B cell (primary cell): ENCODE data around the gene C3orf18. TPM values are rescaled to one million over a fixed set of nuclear protein-coding genes. Genes with fewer than 3 reads are reported as not detected.

Experiments used
- ATAC-seq: fragments of 200-7000 bp; cut with Tn5 transposase; one replicate; pipeline ENCODE4 v1.10.0; 2021; ENCODE audit warnings: low read depth, mild to moderate bottlenecking, moderate number of reproducible peaks, moderate library complexity
- CTCF ChIA-PET: fragments of 350-600 bp; sonication (Branson Sonifier 250); formaldehyde crosslinking; loops from one replicate; lab custom pipeline; 2021; ENCODE audit warnings: antibody characterized with exemption, inconsistent platforms; lab: Charles Lee
- POLR2A ChIA-PET: fragments of 350-600 bp; sonication (Branson Sonifier 250); formaldehyde crosslinking; loops from one replicate; lab custom pipeline; 2021; ENCODE audit warnings: antibody characterized with exemption; lab: Charles Lee
- DNase-seq: peaks from one replicate; pipeline ENCODE4 v3.0.0; 2013
- H2AFZ ChIP-seq: 2 replicates; pipeline ENCODE4 v1.6.1; 2012; ENCODE audit warnings: mild to moderate bottlenecking, low read depth, low read length; ENCODE audit not compliant: insufficient read depth, poor library complexity, severe bottlenecking
- H3K27ac ChIP-seq, 2 donors: 1 replicate in 1 of 2; 2 replicates in 1 of 2; pipeline ENCODE4 v1.5.1; 2012 to 2013; ENCODE audit warnings: low read length in 2 of 2, mild to moderate bottlenecking in 2 of 2, moderate library complexity in 1 of 2
- H3K27me3 ChIP-seq, 4 experiments: fragments of 200-600 bp in 1 of 4; sonication (generic) in 1 of 4; replicated peaks in 1 of 4; 1 replicate in 2 of 4; 2 replicates in 2 of 4; pipeline versions ENCODE4 v1.6.1 to v1.7.0; 2013 to 2016; ENCODE audit warnings: low read length in 3 of 4, mild to moderate bottlenecking in 2 of 4, mixed read lengths in 1 of 4, moderate library complexity in 1 of 4; ENCODE audit not compliant: insufficient read depth in 4 of 4, control insufficient read depth in 3 of 4; ENCODE audit errors: control extremely low read depth in 1 of 4
- H3K36me3 ChIP-seq, 2 experiments: replicated peaks in 1 of 2; 1 replicate in 1 of 2; 2 replicates in 1 of 2; pipeline versions ENCODE4 v1.6.1 to v1.7.1; 2013; ENCODE audit warnings: low read length in 1 of 2; ENCODE audit not compliant: insufficient read depth in 2 of 2, control insufficient read depth in 1 of 2; ENCODE audit errors: control extremely low read depth in 1 of 2, extremely low read depth in 1 of 2
- H3K4me1 ChIP-seq, 2 donors: fragments of 200-600 bp in 1 of 2; sonication (generic) in 1 of 2; 1 replicate in 1 of 2; 2 replicates in 1 of 2; pipeline versions ENCODE4 v1.5.1 to v1.6.1; 2013 to 2017; ENCODE audit warnings: low read length in 2 of 2; ENCODE audit not compliant: control insufficient read depth in 2 of 2, insufficient read depth in 2 of 2
- H3K4me2 ChIP-seq: replicated peaks from 2 replicates; pipeline ENCODE3; 2012; ENCODE audit warnings: mild to moderate bottlenecking, low read depth, low read length; ENCODE audit not compliant: poor library complexity, severe bottlenecking
- H3K4me3 ChIP-seq, 5 experiments: fragments of 200-600 bp in 1 of 5; sonication (generic) in 1 of 5; 1 replicate in 3 of 5; 2 replicates in 2 of 5; pipeline versions ENCODE4 v1.5.1 to v1.7.0; 2011 to 2016; ENCODE audit warnings: low read length in 4 of 5, mild to moderate bottlenecking in 4 of 5, low read depth in 2 of 5, control low read depth in 1 of 5, moderate library complexity in 1 of 5; ENCODE audit not compliant: insufficient read depth in 1 of 5; ENCODE audit errors: control extremely low read depth in 1 of 5, extremely low read depth in 1 of 5
- H3K79me2 ChIP-seq: fragments of 200-600 bp; sonication (generic); one replicate; pipeline ENCODE4 v1.6.0; 2016; ENCODE audit warnings: low read length; ENCODE audit not compliant: control insufficient read depth, insufficient read depth
- H3K9ac ChIP-seq: fragments of 200-600 bp; sonication (generic); 2 replicates; pipeline ENCODE4 v1.6.1; 2017; ENCODE audit warnings: mild to moderate bottlenecking, low read length, moderate library complexity
- H3K9me3 ChIP-seq, 3 donors: one replicate each; pipeline versions ENCODE4 v1.6.1 to v1.7.1; 2013; ENCODE audit warnings: low read length in 2 of 3; ENCODE audit not compliant: control insufficient read depth in 2 of 3, insufficient read depth in 1 of 3; ENCODE audit errors: control extremely low read depth in 1 of 3
- H4K20me1 ChIP-seq: 2 replicates; pipeline ENCODE4 v1.6.0; 2012; ENCODE audit warnings: mild to moderate bottlenecking, low read length; ENCODE audit not compliant: insufficient read depth, control insufficient read depth, poor library complexity, severe bottlenecking
- H3K27ac Mint-ChIP-seq: one replicate; pipeline ENCODE4 v1.8.0; 2021; ENCODE audit warnings: mixed read lengths
- H3K27me3 Mint-ChIP-seq: one replicate; pipeline ENCODE4 v1.8.0; 2021; ENCODE audit warnings: mixed read lengths
- H3K4me1 Mint-ChIP-seq: one replicate; pipeline ENCODE4 v1.8.0; 2021; ENCODE audit warnings: mixed read lengths
- H3K4me3 Mint-ChIP-seq: one replicate; pipeline ENCODE4 v1.8.0; 2021; ENCODE audit warnings: mixed read lengths
- H3K9me3 Mint-ChIP-seq: one replicate; pipeline ENCODE4 v1.8.0; 2022; ENCODE audit warnings: mixed read lengths; ENCODE audit not compliant: insufficient read depth
- CTCF ChIP-seq: fragments of 200-600 bp; IDR thresholded peaks from one replicate; pipeline ENCODE4 v1.8.0; 2022; ENCODE audit warnings: antibody characterized with exemption, mild to moderate bottlenecking
- EZH2 ChIP-seq: IDR thresholded peaks from 2 replicates; pipeline ENCODE4 v1.6.1; 2012; ENCODE audit warnings: borderline replicate concordance, low read depth, mild to moderate bottlenecking, moderate library complexity, low read length; ENCODE audit not compliant: insufficient read depth, poor library complexity, severe bottlenecking
- WGBS: methylation state at CpG from one replicate; pipeline ENCODE4 v1.1.5; 2013; ENCODE audit warnings: missing lambda C conversion rate; ENCODE audit not compliant: insufficient coverage; 5-methylcytosine and 5-hydroxymethylcytosine counted together
- intact Hi-C: fragments of 100-400 bp; cut with micrococcal nuclease; formaldehyde crosslinking; loops from one replicate; pipeline ENCODE4 v1.10.0; 2022
- polyA plus RNA-seq: library from polyadenylated mRNA; depleted of rRNA; stranded (reverse); fragments of >200 nt; gene quantifications from 2 replicates; pipeline ENCODE4 v1.2.3, GENCODE V29; 2012
- total RNA-seq, 2 donors: library from RNA; stranded (reverse); fragments of 120-200 nt in 1 of 2; gene quantifications; 1 replicate in 1 of 2; 2 replicates in 1 of 2; pipeline versions ENCODE4 v1.2.3 to v1.2.4, GENCODE V29; 2013 to 2022

Gene C3orf18
- total and polyA plus RNA-seq, 2 donors (not counting 1 experiment from before 2014, with no cell fraction given): 14.3 to 15.4 TPM

- Mint-ChIP-seq H3K4me1 (no peaks in the 10 kb centered on the region), H3K27ac (no peak overlapping the region), H3K9me3 (no peaks in the 10 kb centered on the region), H3K27me3 (no peaks in the 10 kb centered on the region), H3K4me3 (no peak overlapping the region)
- ATAC-seq (peak; percentile 68), DNase-seq (peak; percentile 70)
- Histone ChIP-seq H3K9me3 (no peaks in the 10 kb centered on the region), H3K27me3 (peaks cover 0 to 3% (median 0%) of the 10 kb centered on the region in 4 experiments), H3K4me3 (no peak overlapping the region), H3K4me1 (no peaks in the 10 kb centered on the region), H3K79me2 (no peaks in the 10 kb centered on the region), H3K36me3 (no peaks in the 10 kb centered on the region), H3K9ac (no peak overlapping the region), H4K20me1 (no peaks in the 10 kb centered on the region), H3K4me2 (no peak overlapping the region), H3K27ac (no peak overlapping the region), H2AFZ (no peak overlapping the region)
- no peak for TF ChIP-seq EZH2
- TF ChIP-seq CTCF: peak; percentile 84
- 75% methylated on average over 8 of the region's 13 CpGs for WGBS
- intact Hi-C loops: loop anchor here (1.0 kb wide), 3 partner anchors 64 to 203 kb away; no protein-coding TSS in a partner anchor
- POLR2A ChIA-PET: no interaction called here
- CTCF ChIA-PET: interaction anchor here (0.7 to 2.7 kb wide), 13 partner anchors 10 to 203 kb away, joined by 3 to 14 read pairs (median 4); partner anchors contain the start of genes C3orf18, CISH and HEMK1
Measured at GRCh38 chr3:50550079-50550736, 17.3 kb downstream of the C3orf18 start.

- Mint-ChIP-seq H3K4me3 (no peak overlapping the region), H3K4me1 (no peaks in the 10 kb centered on the region), H3K9me3 (no peaks in the 10 kb centered on the region), H3K27me3 (no peaks in the 10 kb centered on the region), H3K27ac (no peak overlapping the region)
- no peaks in the 10 kb centered on the region for H3K79me2 ChIP-seq
- TF ChIP-seq EZH2: no peak
- TF ChIP-seq CTCF: no peak
- no peak overlapping the region for H3K4me3 ChIP-seq
- POLR2A ChIA-PET: no interaction called here
- no peaks in the 10 kb centered on the region for H4K20me1 ChIP-seq
- intact Hi-C loops: no loop called here
- no peak overlapping the region for H2AFZ ChIP-seq
- CTCF ChIA-PET: interaction anchor here (0.9 to 2.7 kb wide), 7 partner anchors 9 to 200 kb away, joined by 3 to 12 read pairs (median 3); partner anchors contain the start of genes CYB561D2 and NPRL2
- 97% methylated on average over 3 of the region's 3 CpGs for WGBS
- no peak overlapping the region for H3K4me2 ChIP-seq
- ATAC-seq: no peak
- no peaks in the 10 kb centered on the region for H3K36me3 ChIP-seq
- DNase-seq: no peak
- no peaks in the 10 kb centered on the region for H3K4me1 ChIP-seq
- no peaks in the 10 kb centered on the region for H3K9me3 ChIP-seq
- no peak overlapping the region for H3K27ac ChIP-seq
- peaks cover 0 to 3% (median 0%) of the 10 kb centered on the region in 4 experiments for H3K27me3 ChIP-seq
- H3K9ac ChIP-seq: no peak overlapping the region
Measured at GRCh38 chr3:50549226-50549625, 18.3 kb downstream of the C3orf18 start.
